Lower leg skin (tissue), 3 donors: ENCODE measurements around the gene NAV2.

ENCODE experiments used
- POLR2A ChIP-seq, 2 donors: fragments of 450-650 bp; IDR thresholded peaks; one replicate each; pipeline ENCODE4 v1.6.1; 2016 to 2017; ENCODE audit warnings: antibody characterized with exemption in 2 of 2, mild to moderate bottlenecking in 1 of 2, moderate library complexity in 1 of 2
- TF ChIP-seq, protein P1 (sequence below), 3 donors: fragments of 450-650 bp; IDR thresholded peaks; one replicate each; pipeline ENCODE4 v1.5.1; 2016; ENCODE audit warnings: antibody characterized with exemption in 3 of 3, mild to moderate bottlenecking in 3 of 3, moderate library complexity in 2 of 3

DNA sequence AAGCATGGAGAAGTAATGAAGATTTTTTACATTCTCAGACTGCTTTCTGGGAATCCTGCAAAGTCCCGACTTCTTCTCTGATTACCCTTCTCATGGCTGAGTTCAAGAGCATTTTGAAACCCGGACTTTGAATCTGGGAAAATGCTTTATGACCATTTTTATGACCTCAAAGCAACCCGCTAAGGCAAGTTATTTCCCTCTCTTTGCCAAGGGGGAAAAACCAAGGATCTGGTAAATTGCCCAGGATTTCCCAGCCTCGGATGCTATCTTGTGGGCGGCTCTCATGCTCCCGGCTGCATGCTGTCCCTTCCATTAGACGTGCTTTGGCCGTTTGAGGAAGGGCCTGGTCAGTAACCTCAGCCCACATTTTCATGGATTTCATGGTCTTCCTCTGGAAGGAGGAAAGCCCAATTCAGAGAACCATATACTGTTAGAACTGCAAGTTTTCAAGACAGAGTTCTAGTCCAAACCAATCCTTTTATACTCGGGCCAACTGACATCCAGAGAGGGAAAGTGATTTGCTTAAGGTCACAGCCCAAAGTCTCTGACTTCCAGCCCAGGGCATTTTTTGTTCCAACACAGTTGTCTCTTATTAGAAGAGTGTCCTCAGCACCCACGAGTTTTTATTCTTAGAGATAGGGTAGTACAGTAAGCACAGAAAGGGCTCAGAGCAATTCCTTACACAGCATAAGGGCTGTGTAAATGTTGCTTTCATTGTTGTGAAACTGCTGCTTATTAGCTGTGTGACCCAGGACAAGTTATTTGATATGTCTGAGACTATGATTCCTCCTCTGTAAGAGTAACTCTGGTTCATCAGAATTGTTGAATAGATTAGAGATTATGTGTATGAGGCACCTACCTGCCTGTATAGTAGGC is 77.4 kb downstream of the NAV2 start:
- TF ChIP-seq, protein P1, sequence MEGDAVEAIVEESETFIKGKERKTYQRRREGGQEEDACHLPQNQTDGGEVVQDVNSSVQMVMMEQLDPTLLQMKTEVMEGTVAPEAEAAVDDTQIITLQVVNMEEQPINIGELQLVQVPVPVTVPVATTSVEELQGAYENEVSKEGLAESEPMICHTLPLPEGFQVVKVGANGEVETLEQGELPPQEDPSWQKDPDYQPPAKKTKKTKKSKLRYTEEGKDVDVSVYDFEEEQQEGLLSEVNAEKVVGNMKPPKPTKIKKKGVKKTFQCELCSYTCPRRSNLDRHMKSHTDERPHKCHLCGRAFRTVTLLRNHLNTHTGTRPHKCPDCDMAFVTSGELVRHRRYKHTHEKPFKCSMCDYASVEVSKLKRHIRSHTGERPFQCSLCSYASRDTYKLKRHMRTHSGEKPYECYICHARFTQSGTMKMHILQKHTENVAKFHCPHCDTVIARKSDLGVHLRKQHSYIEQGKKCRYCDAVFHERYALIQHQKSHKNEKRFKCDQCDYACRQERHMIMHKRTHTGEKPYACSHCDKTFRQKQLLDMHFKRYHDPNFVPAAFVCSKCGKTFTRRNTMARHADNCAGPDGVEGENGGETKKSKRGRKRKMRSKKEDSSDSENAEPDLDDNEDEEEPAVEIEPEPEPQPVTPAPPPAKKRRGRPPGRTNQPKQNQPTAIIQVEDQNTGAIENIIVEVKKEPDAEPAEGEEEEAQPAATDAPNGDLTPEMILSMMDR (IDR thresholded peaks at IDR 0.05) = no peak
- TF ChIP-seq POLR2A (IDR thresholded peaks at IDR 0.05) = no peak
